Gastrocnemius medialis (tissue), 4 donors: ENCODE results near the gene MTERF4.

Experiments used
- CTCF ChIP-seq, 5 experiments: fragments of 450-650 bp in 3 of 5; fragments of 200-600 bp in 2 of 5; sonication (generic) in 2 of 5; IDR thresholded peaks in 4 of 5; conservative IDR thresholded peaks in 1 of 5; 1 replicate in 4 of 5; 2 replicates in 1 of 5; pipeline ENCODE4 v1.5.1; 2016 to 2019; ENCODE audit warnings: antibody characterized with exemption in 5 of 5, mild to moderate bottlenecking in 3 of 5, moderate library complexity in 3 of 5
- POLR2A ChIP-seq, 2 donors: fragments of 450-650 bp; IDR thresholded peaks; one replicate each; pipeline ENCODE4 v1.6.1; 2017; ENCODE audit warnings: antibody characterized with exemption in 2 of 2, mild to moderate bottlenecking in 2 of 2, moderate library complexity in 2 of 2

DNA sequence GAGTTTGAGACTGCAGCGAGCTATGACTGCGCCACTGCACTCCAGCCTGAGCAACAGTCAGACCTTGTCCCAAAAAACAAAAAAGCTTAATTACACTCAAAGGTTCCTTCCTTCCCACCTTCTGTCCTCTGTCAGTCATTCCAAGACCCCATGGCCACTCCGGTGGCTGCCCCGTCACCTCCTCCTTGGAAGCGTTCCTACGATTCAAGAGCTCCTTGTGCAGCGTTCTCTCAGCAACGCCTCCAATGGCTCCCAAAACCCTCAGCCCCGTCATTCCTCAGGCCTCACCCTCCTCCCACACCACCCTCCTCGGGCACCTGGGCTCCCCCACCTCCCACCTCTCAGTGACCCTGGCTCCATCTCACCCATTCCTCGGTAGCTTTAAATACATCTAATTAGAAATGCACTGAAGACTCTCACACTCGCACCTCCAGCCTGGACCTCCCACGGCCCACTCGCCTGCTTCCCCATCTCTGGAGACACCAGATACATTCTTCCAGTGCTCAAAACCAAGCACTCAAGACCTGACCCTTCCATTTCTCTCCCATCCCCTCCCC, 39.2 kb upstream of the MTERF4 start:
- TF ChIP-seq CTCF (IDR thresholded peaks at IDR 0.05 in 4 of 5, conservative IDR thresholded peaks at IDR 0.05 in 1 of 5): no peak
- no peak for TF ChIP-seq POLR2A (IDR thresholded peaks at IDR 0.05)
